AG04450 (cell line): ENCODE results near the gene SYMPK. TPM values are rescaled to one million over a fixed set of nuclear protein-coding genes. Genes with fewer than 3 reads are reported as not detected.

Experiments
- CTCF ChIA-PET: fragments of 300-600, 350-600 bp; formaldehyde crosslinking; extraction: SDS; loops from one replicate; lab custom pipeline; 2022; ENCODE audit warnings: antibody characterized with exemption, inconsistent platforms; lab: Charles Lee
- POLR2A ChIA-PET: fragments of 350-600 bp; formaldehyde crosslinking; extraction: SDS; loops from one replicate; lab custom pipeline; 2021; ENCODE audit warnings: antibody characterized with exemption, inconsistent platforms; lab: Yijun Ruan, JAX
- DNase-seq: peaks from one replicate; pipeline ENCODE4 v3.0.0-alpha.2; 2011; ENCODE audit warnings: low read depth, low spot score
- H3K27ac ChIP-seq: one replicate; pipeline ENCODE4 v1.5.1; 2012; ENCODE audit warnings: low read depth, low read length, control low read depth
- H3K27me3 ChIP-seq: one replicate; pipeline ENCODE4 v1.6.0; 2012; ENCODE audit warnings: low read length; ENCODE audit not compliant: control insufficient read depth, insufficient read depth
- H3K4me3 ChIP-seq: 2 replicates; pipeline ENCODE4 v1.5.1; 2011; ENCODE audit warnings: mild to moderate bottlenecking, low read depth, low read length, control low read depth
- H3K9me3 ChIP-seq: 2 replicates; pipeline ENCODE4 v1.5.1; 2012; ENCODE audit warnings: low read length; ENCODE audit not compliant: control insufficient read depth, insufficient read depth
- CTCF ChIP-seq: IDR thresholded peaks from 2 replicates; pipeline ENCODE4 v1.5.1; 2011; ENCODE audit warnings: low read depth, low read length, control low read depth, inconsistent platforms
- polyA plus RNA-seq: library from polyadenylated mRNA; depleted of rRNA; stranded (reverse); fragments of >200 nt; gene quantifications from 2 replicates; pipeline ENCODE4 v1.2.3, GENCODE V29; 2011

The SYMPK gene
- polyA plus RNA-seq, 1 experiment: 63.1 TPM

GRCh38 chr19:45834970-45835369 is 28.0 kb downstream of the SYMPK start:
- H3K27ac ChIP-seq: no peak overlapping the region
- H3K4me3 ChIP-seq: no peak overlapping the region
- POLR2A ChIA-PET: interaction anchor here (0.5 to 0.6 kb wide), 2 partner anchors 9 to 18 kb away, joined by 3 to 4 read pairs; no protein-coding TSS in a partner anchor
- H3K9me3 ChIP-seq: peaks cover 7% of the 10 kb centered on the region
- DNase-seq: no peak
- H3K27me3 ChIP-seq: no peaks in the 10 kb centered on the region
- no peak for TF ChIP-seq CTCF
- CTCF ChIA-PET: interaction anchor here (2.1 kb wide), 1 partner anchor 18 kb away, joined by 13 read pairs; no protein-coding TSS in a partner anchor

- H3K4me3 ChIP-seq: no peak overlapping the region
- DNase-seq: no peak
- H3K27ac ChIP-seq: no peak overlapping the region
- POLR2A ChIA-PET: interaction anchor here (1.1 kb wide), 1 partner anchor 34 kb away, joined by 7 read pairs; the partner anchor contains the start of gene SYMPK
- no peaks in the 10 kb centered on the region; the same call in 1 of the 2 replicates for H3K9me3 ChIP-seq
- TF ChIP-seq CTCF: no peak
- H3K27me3 ChIP-seq: no peaks in the 10 kb centered on the region
- CTCF ChIA-PET: interaction anchor here (2.0 kb wide), 1 partner anchor 12 kb away, joined by 9 read pairs; no protein-coding TSS in a partner anchor
Observed at GRCh38 chr19:45828945-45829344, 34.0 kb downstream of the SYMPK start.

- CTCF ChIA-PET: interaction anchor here (2.0 to 3.5 kb wide), 2 partner anchors 11 to 12 kb away, joined by 9 to 29 read pairs; no protein-coding TSS in a partner anchor
- H3K27ac ChIP-seq: no peak overlapping the region
- no peak for TF ChIP-seq CTCF
- H3K27me3 ChIP-seq: no peaks in the 10 kb centered on the region
- POLR2A ChIA-PET: interaction anchor here (1.1 to 1.3 kb wide), 2 partner anchors 9 to 35 kb away, joined by 4 to 7 read pairs; partner anchors contain the start of gene SYMPK
- DNase-seq: no peak
- no peak overlapping the region for H3K4me3 ChIP-seq
- no peaks in the 10 kb centered on the region; the same call in 1 of the 2 replicates for H3K9me3 ChIP-seq
Observed at GRCh38 chr19:45828523-45828922, 34.4 kb downstream of the SYMPK start.

- H3K27ac ChIP-seq: no peak overlapping the region
- no peak overlapping the region for H3K4me3 ChIP-seq
- H3K9me3 ChIP-seq: no peaks in the 10 kb centered on the region; the same call in 1 of the 2 replicates
- no peak for TF ChIP-seq CTCF
- POLR2A ChIA-PET: interaction anchor here (1.1 to 1.3 kb wide), 2 partner anchors 8 to 36 kb away, joined by 4 to 7 read pairs; partner anchors contain the start of gene SYMPK
- H3K27me3 ChIP-seq: no peaks in the 10 kb centered on the region
- DNase-seq: no peak
- CTCF ChIA-PET: interaction anchor here (3.5 kb wide), 1 partner anchor 11 kb away, joined by 29 read pairs; no protein-coding TSS in a partner anchor
Observed at GRCh38 chr19:45827459-45828093, 35.4 kb downstream of the SYMPK start.

GRCh38 chr19:45826934-45827333 is 36.0 kb downstream of the SYMPK start:
- Histone ChIP-seq H3K4me3 (no peak overlapping the region), H3K27me3 (no peaks in the 10 kb centered on the region), H3K27ac (no peak overlapping the region), H3K9me3 (no peaks in the 10 kb centered on the region; the same call in 1 of the 2 replicates)
- DNase-seq: no peak
- ChIA-PET CTCF (interaction anchor here (3.5 kb wide), 1 partner anchor 10 kb away, joined by 29 read pairs; no protein-coding TSS in a partner anchor), POLR2A (interaction anchor here (1.3 kb wide), 1 partner anchor 8 kb away, joined by 4 read pairs; no protein-coding TSS in a partner anchor)
- no peak for TF ChIP-seq CTCF
